CD8-positive, alpha-beta memory T cell (primary cell): Measurements from ENCODE around the gene SDCCAG8. TPM values are rescaled to one million over a fixed set of nuclear protein-coding genes. Genes with fewer than 3 reads are reported as not detected.

ENCODE experiments used
- CTCF ChIA-PET: fragments of 350-600 bp; sonication (Branson Sonifier 250); formaldehyde crosslinking; loops from one replicate; lab custom pipeline; 2021; ENCODE audit warnings: antibody characterized with exemption; lab: Charles Lee
- POLR2A ChIA-PET: fragments of 350-600 bp; sonication (Branson Sonifier 250); formaldehyde crosslinking; loops from one replicate; lab custom pipeline; 2021; ENCODE audit warnings: antibody characterized with exemption; lab: Charles Lee
- DNase-seq, 5 donors: peaks; one replicate each; pipeline versions ENCODE4 v3.0.0 to v3.0.0-alpha.2; 2020 to 2022; ENCODE audit warnings: mixed read lengths in 1 of 5
- H3K27ac ChIP-seq: one replicate; pipeline ENCODE4 v1.7.0; 2013; ENCODE audit warnings: low read depth, mild to moderate bottlenecking, low read length, moderate library complexity
- H3K27me3 ChIP-seq: 2 replicates; pipeline ENCODE4 v1.7.0; 2013; ENCODE audit warnings: low read length, mild to moderate bottlenecking; ENCODE audit not compliant: insufficient read depth, poor library complexity, severe bottlenecking
- H3K36me3 ChIP-seq: 2 replicates; pipeline ENCODE4 v1.7.0; 2013; ENCODE audit warnings: mild to moderate bottlenecking, low read length, moderate library complexity; ENCODE audit not compliant: insufficient read depth
- H3K4me1 ChIP-seq: 2 replicates; pipeline ENCODE4 v1.7.0; 2013; ENCODE audit warnings: mild to moderate bottlenecking, low read length, moderate library complexity; ENCODE audit not compliant: insufficient read depth
- H3K4me3 ChIP-seq: 2 replicates; pipeline ENCODE4 v1.7.0; 2013; ENCODE audit warnings: mild to moderate bottlenecking, low read length
- H3K9me3 ChIP-seq: 2 replicates; pipeline ENCODE4 v1.7.0; 2013; ENCODE audit warnings: mild to moderate bottlenecking, low read length
- H3K27ac Mint-ChIP-seq, 8 donors: one replicate each; pipeline ENCODE4 v1.8.0; 2020 to 2021; ENCODE audit warnings: mixed read lengths in 8 of 8, mild to moderate bottlenecking in 6 of 8, inconsistent platforms in 3 of 8, moderate library complexity in 3 of 8
- H3K27me3 Mint-ChIP-seq, 2 donors: one replicate each; pipeline ENCODE4 v1.8.0; 2020 to 2021; ENCODE audit warnings: mixed read lengths in 2 of 2, mild to moderate bottlenecking in 1 of 2, moderate library complexity in 1 of 2
- H3K36me3 Mint-ChIP-seq, 3 donors: one replicate each; pipeline ENCODE4 v1.8.0; 2020 to 2021; ENCODE audit warnings: mixed read lengths in 3 of 3, inconsistent platforms in 1 of 3, mild to moderate bottlenecking in 1 of 3
- H3K4me1 Mint-ChIP-seq, 3 donors: one replicate each; pipeline ENCODE4 v1.8.0; 2020 to 2021; ENCODE audit warnings: mixed read lengths in 3 of 3, inconsistent platforms in 1 of 3, mild to moderate bottlenecking in 1 of 3
- H3K4me3 Mint-ChIP-seq, 7 donors: one replicate each; pipeline ENCODE4 v1.8.0; 2020 to 2021; ENCODE audit warnings: mixed read lengths in 7 of 7, mild to moderate bottlenecking in 6 of 7, moderate library complexity in 4 of 7, inconsistent platforms in 2 of 7
- H3K9me3 Mint-ChIP-seq, 5 donors: one replicate each; pipeline ENCODE4 v1.8.0; 2020 to 2022; ENCODE audit warnings: mixed read lengths in 5 of 5, mild to moderate bottlenecking in 3 of 5, moderate library complexity in 2 of 5, inconsistent platforms in 1 of 5
- polyA plus RNA-seq: library from polyadenylated mRNA; unstranded; fragments of 300-500 nt; fragmentation: Illumina TruSeq; gene quantifications from one replicate; pipeline ENCODE4 v1.2.3, GENCODE V29; 2021
- total RNA-seq, 2 experiments: library from RNA; stranded (reverse); gene quantifications; one replicate each; pipeline ENCODE4 v1.2.3, GENCODE V29; 2021

Gene SDCCAG8
- total and polyA plus RNA-seq, 3 experiments from 2014 or later, result 17.8 to 22.3 (median 18.3) TPM

DNA sequence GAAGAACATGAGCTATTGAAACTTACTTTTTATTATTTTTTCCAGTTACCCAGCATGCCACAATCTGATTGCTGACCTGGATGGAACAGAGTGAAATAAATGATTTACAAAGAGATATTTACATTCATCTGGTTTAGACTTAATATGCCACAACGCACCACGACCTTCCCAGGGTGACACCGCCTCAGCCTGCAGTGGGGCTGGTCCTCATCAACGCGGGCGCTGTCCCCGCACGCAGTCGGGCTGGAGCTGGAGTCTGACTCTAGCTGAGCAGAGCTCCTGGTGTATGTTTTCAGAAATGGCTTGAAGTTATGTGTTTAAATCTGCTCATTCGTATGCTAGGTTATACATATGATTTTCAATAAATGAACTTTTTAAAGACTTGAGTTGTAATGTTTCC is 243.9 kb downstream of the SDCCAG8 start:
- Mint-ChIP-seq H3K27ac (no peak overlapping the region), H3K9me3 (no peaks in the 10 kb centered on the region), H3K27me3 (no peaks in the 10 kb centered on the region), H3K4me1 (peaks cover 0 to 7% (median 0%) of the 10 kb centered on the region in 3 donors), H3K36me3 (peaks cover 7 to 67% (median 11%) of the 10 kb centered on the region in 3 donors), H3K4me3 (no peak overlapping the region)
- Histone ChIP-seq H3K4me1 (no peaks in the 10 kb centered on the region), H3K27ac (no peak overlapping the region), H3K36me3 (peaks cover 4% of the 10 kb centered on the region), H3K27me3 (no peaks in the 10 kb centered on the region), H3K4me3 (no peak overlapping the region), H3K9me3 (no peaks in the 10 kb centered on the region)
- no peak for DNase-seq
- ChIA-PET CTCF (no interaction called here), POLR2A (no interaction called here)

DNA sequence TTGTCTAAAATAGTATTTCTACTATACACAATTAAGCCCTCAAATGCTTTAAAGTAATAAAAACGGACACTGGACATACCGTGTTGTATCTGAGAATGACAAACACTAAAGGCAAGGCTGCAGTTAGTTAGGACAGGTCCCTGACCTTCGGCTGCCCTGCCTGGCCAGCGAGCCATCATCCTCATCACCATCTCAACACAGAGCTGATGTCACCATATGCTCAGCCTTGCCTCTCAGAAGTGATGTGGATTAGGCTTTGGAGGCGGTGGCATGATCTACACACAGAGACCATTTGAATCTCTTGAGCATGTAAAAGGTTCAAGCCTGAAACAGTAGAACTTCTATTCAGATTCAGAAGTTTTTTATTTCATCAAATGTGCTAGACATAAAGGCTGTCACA is 244.7 kb downstream of the SDCCAG8 start:
- no peaks in the 10 kb centered on the region for H3K27me3 Mint-ChIP-seq
- Histone ChIP-seq H3K36me3 (peaks cover 4% of the 10 kb centered on the region), H3K27ac (no peak overlapping the region), H3K9me3 (no peaks in the 10 kb centered on the region), H3K4me3 (no peak overlapping the region), H3K4me1 (no peaks in the 10 kb centered on the region), H3K27me3 (no peaks in the 10 kb centered on the region)
- no peak overlapping the region for H3K27ac Mint-ChIP-seq
- no peak overlapping the region for H3K4me3 Mint-ChIP-seq
- ChIA-PET CTCF (no interaction called here), POLR2A (no interaction called here)
- H3K9me3 Mint-ChIP-seq, result no peaks in the 10 kb centered on the region
- peaks cover 0 to 7% (median 2%) of the 10 kb centered on the region in 3 donors for H3K4me1 Mint-ChIP-seq
- no peak for DNase-seq
- peaks cover 12 to 73% (median 16%) of the 10 kb centered on the region in 3 donors for H3K36me3 Mint-ChIP-seq

DNA sequence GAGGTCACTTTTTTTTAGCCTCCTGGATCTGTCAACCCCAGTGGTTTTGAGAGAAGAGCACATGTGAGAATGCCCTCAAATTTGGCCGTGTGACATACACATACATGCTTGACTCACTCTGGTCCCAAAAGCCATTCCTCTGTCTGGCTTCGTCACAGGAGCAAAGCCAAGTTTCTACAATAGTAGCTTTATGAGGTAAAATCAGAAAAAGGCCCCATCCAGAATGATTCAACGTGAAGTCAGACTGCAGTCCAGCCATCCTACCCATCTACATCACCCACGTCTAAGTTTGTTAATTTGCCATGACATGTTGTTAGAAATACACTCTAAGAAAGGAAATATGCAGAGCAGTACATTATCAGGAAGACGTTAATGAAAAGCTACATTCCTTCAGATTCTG is 245.2 kb downstream of the SDCCAG8 start:
- Mint-ChIP-seq H3K27me3 (no peaks in the 10 kb centered on the region), H3K4me1 (peaks cover 1 to 7% (median 4%) of the 10 kb centered on the region in 3 donors), H3K4me3 (no peak overlapping the region), H3K9me3 (no peaks in the 10 kb centered on the region), H3K27ac (peak overlapping the region in 6 of 8 donors; percentile 2 to 82 (median 11)), H3K36me3 (peaks cover 12 to 74% (median 16%) of the 10 kb centered on the region in 3 donors)
- no peaks in the 10 kb centered on the region for H3K9me3 ChIP-seq
- no peak overlapping the region for H3K27ac ChIP-seq
- ChIA-PET CTCF (no interaction called here), POLR2A (no interaction called here)
- no peak overlapping the region for H3K4me3 ChIP-seq
- no peaks in the 10 kb centered on the region for H3K4me1 ChIP-seq
- H3K27me3 ChIP-seq, result no peaks in the 10 kb centered on the region
- DNase-seq, result no peak
- peaks cover 4% of the 10 kb centered on the region for H3K36me3 ChIP-seq

DNA sequence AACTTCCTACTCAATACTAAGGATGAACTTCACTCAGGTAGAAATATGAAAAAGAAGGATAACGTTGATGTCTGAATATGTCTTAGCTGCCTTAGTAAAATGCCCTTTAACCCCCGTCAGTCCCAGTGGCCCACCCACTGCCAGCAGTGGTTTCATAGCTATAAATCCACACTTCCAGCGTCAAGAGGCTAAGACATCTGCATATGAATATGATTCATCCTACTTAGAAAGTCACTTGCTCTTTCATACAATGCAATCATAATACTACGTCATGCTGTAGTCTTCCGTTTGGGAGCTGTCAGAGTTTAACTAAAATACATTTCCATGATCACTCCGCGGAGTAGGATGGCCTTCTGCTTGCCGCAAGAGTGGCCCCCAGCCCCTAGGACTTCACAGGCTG is 247.3 kb downstream of the SDCCAG8 start:
- POLR2A ChIA-PET, result no interaction called here
- no peak overlapping the region for H3K27ac ChIP-seq
- CTCF ChIA-PET, result interaction anchor here (0.7 to 1.1 kb wide), 2 partner anchors 26 to 796 kb away, joined by 3 to 4 read pairs; no protein-coding TSS in a partner anchor

DNA sequence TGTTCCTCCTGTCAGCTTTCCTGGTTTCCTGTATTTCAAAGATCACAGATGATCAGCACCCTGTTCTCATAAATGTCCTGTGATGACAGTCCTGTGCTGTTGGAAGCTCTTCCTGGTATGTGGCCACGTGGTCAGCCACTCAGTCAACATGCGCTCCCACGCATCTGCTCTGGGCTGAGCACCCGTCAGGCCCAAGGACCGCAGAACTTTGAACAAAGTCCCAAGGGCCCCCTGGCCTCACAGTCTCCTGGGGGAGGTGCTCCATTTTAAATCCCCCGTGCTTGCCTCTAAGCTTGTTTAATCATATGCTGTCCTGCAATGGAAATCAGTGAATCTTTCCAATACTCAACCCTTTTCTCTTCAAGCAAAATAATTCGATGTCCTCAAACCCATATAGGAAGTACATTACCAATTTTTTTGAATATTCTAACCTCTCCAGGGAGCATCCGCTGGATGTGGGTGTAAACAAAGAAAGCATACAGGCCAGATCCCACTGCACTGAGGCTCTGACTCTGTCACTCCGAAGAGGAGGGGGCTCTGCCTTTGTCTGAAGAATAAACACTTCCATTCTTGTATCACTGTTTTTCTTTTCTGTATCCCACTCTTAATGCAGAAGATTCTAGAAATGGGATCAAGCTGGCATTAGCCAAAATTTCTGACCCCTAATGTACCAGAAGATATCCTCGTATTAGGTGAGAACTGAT is 250.3 kb downstream of the SDCCAG8 start:
- peaks cover 31 to 53% (median 36%) of the 10 kb centered on the region in 3 donors for H3K4me1 Mint-ChIP-seq
- Histone ChIP-seq H3K36me3 (peaks cover 4% of the 10 kb centered on the region), H3K4me1 (peaks cover 28% of the 10 kb centered on the region), H3K9me3 (no peaks in the 10 kb centered on the region), H3K27me3 (no peaks in the 10 kb centered on the region), H3K27ac (no peak overlapping the region), H3K4me3 (no peak overlapping the region)
- H3K4me3 Mint-ChIP-seq, result peak overlapping the region in 1 of 7 donors; percentile 23
- H3K27ac Mint-ChIP-seq, result peak overlapping the region in 6 of 8 donors; percentile 25 to 57 (median 42)
- peaks cover 0 to 2% of the 10 kb centered on the region in 2 donors for H3K27me3 Mint-ChIP-seq
- no peak for DNase-seq
- H3K36me3 Mint-ChIP-seq, result peaks cover 17 to 61% (median 22%) of the 10 kb centered on the region in 3 donors
- ChIA-PET CTCF (no interaction called here), POLR2A (no interaction called here)
- no peaks in the 10 kb centered on the region for H3K9me3 Mint-ChIP-seq

More for the DNA sequence above, 247.3 kb downstream of the SDCCAG8 start:
- H3K4me1 ChIP-seq, result peaks cover 14% of the 10 kb centered on the region
- peaks cover 9 to 63% (median 16%) of the 10 kb centered on the region in 3 donors for H3K36me3 Mint-ChIP-seq
- H3K4me3 ChIP-seq, result no peak overlapping the region
- no peaks in the 10 kb centered on the region for H3K9me3 Mint-ChIP-seq
- DNase-seq, result no peak
- peak overlapping the region in 2 of 8 donors; percentile 38 to 87 for H3K27ac Mint-ChIP-seq
- peaks cover 4% of the 10 kb centered on the region for H3K36me3 ChIP-seq
- no peaks in the 10 kb centered on the region for H3K27me3 ChIP-seq
- no peaks in the 10 kb centered on the region for H3K9me3 ChIP-seq
- H3K4me1 Mint-ChIP-seq, result peaks cover 13 to 28% (median 14%) of the 10 kb centered on the region in 3 donors
- peaks cover 0 to under 1% of the 10 kb centered on the region in 2 donors for H3K27me3 Mint-ChIP-seq
- H3K4me3 Mint-ChIP-seq, result no peak overlapping the region

DNA sequence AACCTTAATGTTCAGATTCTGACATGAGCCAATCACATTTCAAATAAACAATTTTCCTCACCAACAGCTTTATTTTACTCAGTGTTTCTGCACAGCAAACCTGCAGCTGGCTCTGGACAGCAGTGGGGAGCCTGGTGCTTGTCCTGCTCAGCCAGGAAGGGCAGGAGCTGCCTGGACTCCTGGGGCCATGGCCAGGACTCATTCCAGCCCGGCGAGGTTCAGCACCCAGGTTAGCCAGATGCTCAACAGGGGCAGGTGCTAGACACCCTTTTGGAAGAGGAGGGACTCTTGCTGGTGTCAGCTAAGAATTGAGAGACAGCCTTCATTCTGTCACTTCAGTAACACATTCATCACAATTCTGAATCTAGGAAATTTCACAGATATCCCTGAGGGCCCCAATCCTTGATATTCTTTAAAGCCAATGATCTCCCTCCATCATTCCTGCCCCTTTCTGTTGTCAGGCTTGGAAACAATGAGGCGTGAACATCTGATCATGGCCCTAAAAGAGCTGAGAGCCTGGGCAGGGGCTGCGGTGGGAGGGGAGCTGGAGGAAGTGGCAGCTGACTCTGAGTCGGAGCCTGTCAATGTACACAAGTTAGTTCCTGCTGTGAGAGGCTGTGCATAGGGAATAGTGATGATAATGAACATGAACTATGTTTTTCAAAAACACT is 251.3 kb downstream of the SDCCAG8 start:
- Histone ChIP-seq H3K27ac (no peak overlapping the region), H3K27me3 (no peaks in the 10 kb centered on the region), H3K4me1 (peaks cover 28% of the 10 kb centered on the region), H3K9me3 (no peaks in the 10 kb centered on the region), H3K4me3 (no peak overlapping the region), H3K36me3 (peaks cover 4% of the 10 kb centered on the region)
- Mint-ChIP-seq H3K36me3 (peaks cover 19 to 64% (median 27%) of the 10 kb centered on the region in 3 donors), H3K27ac (peak overlapping the region; percentile 26 to 81 (median 74)), H3K4me3 (peak overlapping the region in 6 of 7 donors; percentile 10 to 80 (median 32)), H3K27me3 (peaks cover 0 to 2% of the 10 kb centered on the region in 2 donors), H3K9me3 (no peaks in the 10 kb centered on the region), H3K4me1 (peaks cover 33 to 57% (median 36%) of the 10 kb centered on the region in 3 donors)
- ChIA-PET CTCF (interaction anchor here (1.0 kb wide), 1 partner anchor 15 kb away, joined by 3 read pairs; no protein-coding TSS in a partner anchor), POLR2A (no interaction called here)
- DNase-seq, result no peak

DNA sequence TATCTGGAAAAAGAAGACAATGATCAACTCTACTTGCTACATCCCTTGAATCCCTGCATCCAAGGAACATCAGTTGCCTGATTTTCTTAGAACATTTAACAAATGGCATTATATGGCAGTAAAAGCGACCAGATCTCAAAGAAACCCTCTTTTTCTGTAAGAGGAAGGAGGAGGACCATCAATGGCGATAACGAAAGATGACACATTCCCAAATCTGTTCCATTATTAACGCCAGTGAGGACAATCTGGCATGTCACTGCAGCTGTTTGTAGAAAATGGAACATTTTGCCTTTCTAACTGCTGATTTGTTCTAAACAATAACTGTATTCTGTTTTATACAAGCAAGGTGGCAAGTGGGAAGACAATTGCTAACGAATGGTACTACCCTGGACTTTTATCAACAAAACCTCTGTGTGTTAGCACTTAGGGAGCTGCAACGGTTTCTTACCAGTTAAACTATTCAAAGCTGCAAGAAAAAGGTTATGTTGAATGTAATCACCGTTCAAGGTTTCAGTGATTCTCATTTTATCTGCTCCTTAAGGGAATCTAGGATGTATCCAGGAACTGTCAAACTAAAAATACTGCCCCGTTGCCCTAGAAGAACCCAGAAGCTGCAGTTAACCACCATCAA is 251.9 kb downstream of the SDCCAG8 start:
- H3K4me3 Mint-ChIP-seq, result peak overlapping the region in 6 of 7 donors; percentile 76 to 86 (median 82)
- H3K4me3 ChIP-seq, result no peak overlapping the region
- no peaks in the 10 kb centered on the region for H3K9me3 Mint-ChIP-seq
- POLR2A ChIA-PET, result no interaction called here
- peaks cover 33 to 57% (median 36%) of the 10 kb centered on the region in 3 donors for H3K4me1 Mint-ChIP-seq
- H3K36me3 ChIP-seq, result no peaks in the 10 kb centered on the region
- H3K27me3 ChIP-seq, result no peaks in the 10 kb centered on the region
- CTCF ChIA-PET, result interaction anchor here (1.0 kb wide), 1 partner anchor 16 kb away, joined by 3 read pairs; no protein-coding TSS in a partner anchor
- H3K36me3 Mint-ChIP-seq, result peaks cover 14 to 63% (median 28%) of the 10 kb centered on the region in 3 donors
- H3K4me1 ChIP-seq, result peaks cover 28% of the 10 kb centered on the region
- peak overlapping the region; percentile 79 to 95 (median 90) for H3K27ac Mint-ChIP-seq
- peaks cover 0 to 2% of the 10 kb centered on the region in 2 donors for H3K27me3 Mint-ChIP-seq
- H3K27ac ChIP-seq, result no peak overlapping the region
- DNase-seq, result no peak
- H3K9me3 ChIP-seq, result no peaks in the 10 kb centered on the region
